Subcutaneous abdominal adipose tissue (tissue), 5 donors: Measurements from ENCODE around the gene S100A13.
A peak's percentile ranks its signal among the peaks of the same experiment; 100 is the strongest.
"Not testable (repeated sequence)": the region's sequence is repeated elsewhere in the genome, so short reads cannot be mapped to it uniquely, and the experiment has no call there.

Experiments used
- H3K27ac ChIP-seq: one replicate; pipeline ENCODE4 v1.7.0; 2013; ENCODE audit warnings: low read depth, mild to moderate bottlenecking, inconsistent platforms, low read length, moderate library complexity
- H3K27me3 ChIP-seq, 5 donors: one replicate each; pipeline ENCODE4 v1.7.0; 2013; ENCODE audit warnings: low read length in 5 of 5, inconsistent platforms in 1 of 5; ENCODE audit not compliant: control insufficient read depth in 5 of 5, insufficient read depth in 4 of 5
- H3K36me3 ChIP-seq, 5 donors: one replicate each; pipeline ENCODE4 v1.7.0; 2013; ENCODE audit warnings: low read length in 5 of 5; ENCODE audit not compliant: control insufficient read depth in 5 of 5, insufficient read depth in 5 of 5
- H3K4me1 ChIP-seq, 5 donors: one replicate each; pipeline ENCODE4 v1.7.0; 2013; ENCODE audit warnings: low read length in 5 of 5, mild to moderate bottlenecking in 3 of 5, moderate library complexity in 1 of 5; ENCODE audit not compliant: control insufficient read depth in 5 of 5, insufficient read depth in 5 of 5
- H3K4me3 ChIP-seq, 5 donors: one replicate each; pipeline ENCODE4 v1.7.0; 2013; ENCODE audit warnings: low read length in 5 of 5, low read depth in 1 of 5
- H3K9ac ChIP-seq, 5 donors: one replicate each; pipeline ENCODE4 v1.7.0; 2013; ENCODE audit warnings: low read length in 5 of 5, mild to moderate bottlenecking in 4 of 5, moderate library complexity in 3 of 5
- H3K9me3 ChIP-seq, 5 donors: one replicate each; pipeline ENCODE4 v1.7.0; 2013; ENCODE audit warnings: low read length in 5 of 5; ENCODE audit not compliant: control insufficient read depth in 5 of 5
- donor health status: healthy.
- donor health status: healthy.
- donor health status: healthy.
- donor health status: healthy.
- donor health status: healthy.

The S100A13 gene

DNA sequence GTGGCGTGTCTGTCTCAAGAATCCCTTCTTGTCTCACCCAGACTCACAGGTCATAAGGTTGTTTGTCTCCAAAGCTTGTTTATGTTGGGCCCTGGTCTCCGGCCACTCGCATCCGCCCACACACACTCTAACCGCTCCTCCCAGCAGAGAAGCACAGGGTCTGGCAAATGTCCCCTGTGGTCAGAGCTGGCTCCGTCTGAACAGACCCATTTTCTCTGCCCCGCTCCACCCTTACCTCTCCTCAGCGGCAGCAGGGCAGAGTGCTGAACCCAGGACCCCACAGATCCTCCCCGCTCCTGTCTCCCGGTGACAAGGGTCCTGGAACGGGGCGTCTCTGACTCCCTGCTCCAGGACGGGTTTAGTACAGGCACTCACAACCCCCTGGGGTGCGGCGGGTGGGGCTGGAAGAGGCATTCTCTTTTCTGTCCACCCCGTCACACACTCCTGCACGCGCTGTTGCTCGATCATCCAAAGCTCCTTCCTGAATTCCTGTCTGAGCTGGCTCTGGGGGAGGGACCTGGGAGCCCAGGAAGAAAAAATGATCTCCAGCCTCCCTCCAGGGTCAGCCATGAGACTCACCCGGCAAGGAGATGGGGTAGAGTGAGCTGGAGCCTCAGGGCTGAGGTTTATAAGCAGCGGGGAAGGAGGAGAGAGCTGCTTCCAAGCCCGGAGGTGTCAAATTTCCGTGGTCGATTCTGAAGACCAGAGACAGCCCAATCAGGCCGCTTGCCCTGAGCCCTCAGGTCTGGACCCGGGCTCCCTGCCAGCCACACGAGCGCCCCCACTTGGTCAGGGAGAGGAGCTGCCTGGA lies at the start of gene S100A13:
S100A13 (minus strand) TSS at position 602 of the 811 bp plus-strand sequence. CDS start 1,033 bp downstream, outside the sequence.
- Histone ChIP-seq H3K27me3 (no peaks in the 10 kb centered on the region), H3K4me3 (peak within 1 kb of the TSS; percentile 63 to 87 (median 73)), H3K27ac (peak within 1 kb of the TSS; percentile 94), H3K36me3 (peaks cover 0 to 23% (median 6%) of the 10 kb centered on the region in 5 donors), H3K4me1 (peaks cover 6 to 83% (median 65%) of the 10 kb centered on the region in 5 donors), H3K9me3 (no peaks in the 10 kb centered on the region), H3K9ac (peak within 1 kb of the TSS; percentile 77 to 89 (median 86))

DNA sequence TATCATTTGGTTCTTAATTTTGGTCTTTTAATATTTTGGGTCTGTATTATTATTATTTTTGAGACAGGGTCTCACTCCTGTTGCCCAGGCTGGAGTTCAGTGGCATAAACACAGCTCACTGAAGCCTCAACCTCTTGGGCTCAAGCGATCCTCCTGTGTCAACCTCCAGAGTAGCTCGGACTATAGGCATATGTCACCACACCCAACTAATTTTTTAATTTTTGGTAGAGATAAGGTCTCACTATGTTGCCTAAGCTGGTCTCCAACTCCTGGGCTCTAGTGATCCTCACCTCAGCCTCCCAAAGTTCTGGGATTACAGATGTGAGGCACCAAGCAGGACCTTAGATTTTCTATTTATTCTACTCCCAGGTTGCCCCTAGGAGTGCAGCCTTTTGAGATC lies 46.2 kb upstream of the S100A13 start:
- no peak overlapping the region for H3K9ac ChIP-seq
- no peak overlapping the region for H3K27ac ChIP-seq
- no peaks in the 10 kb centered on the region for H3K9me3 ChIP-seq
- H3K4me1 ChIP-seq, result peaks cover 8 to 32% (median 28%) of the 10 kb centered on the region in 5 donors
- peaks cover 0 to 8% (median 7%) of the 10 kb centered on the region in 5 donors for H3K36me3 ChIP-seq
- no peaks in the 10 kb centered on the region for H3K27me3 ChIP-seq
- no peak overlapping the region for H3K4me3 ChIP-seq

DNA sequence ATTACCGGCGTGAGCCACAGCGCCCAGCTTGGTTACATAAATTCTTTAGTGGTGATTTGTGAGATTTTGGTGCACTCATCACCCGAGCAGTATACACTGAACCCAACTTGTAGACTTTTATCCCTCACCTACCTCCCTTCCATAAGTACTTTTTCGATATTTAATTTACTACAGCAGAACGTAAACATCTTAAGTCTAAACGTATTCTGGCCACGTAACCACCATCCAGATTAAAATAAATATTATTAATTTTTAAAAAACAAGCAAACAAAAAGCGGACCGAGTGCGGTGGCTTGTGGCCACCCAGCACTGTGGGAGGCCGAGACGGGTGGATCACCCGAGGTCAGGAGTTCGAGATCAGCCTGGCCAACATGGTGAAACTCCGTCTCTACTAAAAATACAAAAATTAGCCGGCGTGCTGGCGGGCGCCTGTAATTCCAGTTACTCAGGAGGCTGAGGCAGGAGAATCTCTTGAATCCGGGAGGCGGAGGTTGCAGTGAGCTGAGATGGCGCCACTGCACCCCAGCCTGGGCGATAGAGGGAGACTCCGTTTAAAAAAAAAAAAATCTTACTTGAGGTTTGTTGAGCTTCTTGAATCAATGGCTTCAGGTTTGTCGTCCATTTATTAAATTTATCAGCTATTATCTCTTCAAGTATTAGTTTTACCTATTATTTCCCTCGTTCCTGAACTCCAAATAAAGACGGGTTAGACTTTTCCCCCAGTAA lies 44.5 kb upstream of the S100A13 start:
- peak overlapping the region in 4 of 5 donors; percentile 47 to 72 (median 67) for H3K9ac ChIP-seq
- not testable (repeated sequence) for H3K9me3 ChIP-seq, H3K27me3 ChIP-seq
- H3K4me1 ChIP-seq, result peaks cover 2 to 20% (median 18%) of the 10 kb centered on the region in 5 donors
- peak overlapping the region; percentile 71 for H3K27ac ChIP-seq
- H3K4me3 ChIP-seq, result peak overlapping the region; percentile 64 to 83 (median 69)
- peaks cover 11 to 25% (median 24%) of the 10 kb centered on the region in 5 donors for H3K36me3 ChIP-seq

DNA sequence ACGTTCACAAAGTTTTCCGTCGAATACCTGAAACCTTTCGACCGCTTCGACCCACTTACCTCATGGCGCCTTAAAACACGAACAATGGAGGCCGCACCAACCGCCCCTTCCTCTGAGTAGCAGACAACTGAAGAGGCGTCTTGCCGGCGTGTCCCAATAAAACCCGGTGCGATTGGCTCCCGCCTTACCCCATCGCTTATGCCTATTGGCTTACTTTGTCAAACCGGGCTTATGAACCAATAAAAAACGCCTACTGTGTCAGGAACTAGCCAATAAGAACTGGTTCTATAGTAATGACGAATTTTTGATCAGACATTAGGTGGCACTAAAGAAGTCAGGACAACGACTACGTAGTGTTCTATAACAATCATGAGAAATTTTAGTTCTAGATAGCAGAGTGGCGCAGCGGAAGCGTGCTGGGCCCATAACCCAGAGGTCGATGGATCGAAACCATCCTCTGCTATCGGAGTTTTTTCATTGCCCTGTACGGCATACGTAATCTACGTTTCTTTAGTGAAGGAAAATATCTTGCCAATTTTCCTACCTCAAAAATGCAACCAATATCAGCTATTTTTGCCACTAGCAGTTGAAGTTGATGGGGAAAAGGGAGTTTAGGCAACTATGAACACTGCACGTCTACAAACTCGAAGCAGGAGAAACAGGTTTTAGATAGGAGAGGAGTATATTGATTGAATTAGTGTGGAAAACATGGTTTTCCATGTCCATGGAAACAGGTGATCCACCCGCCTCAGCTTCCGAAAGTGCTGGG lies 43.7 kb upstream of the S100A13 start, which contains the start of gene ILF2:
ILF2 (minus strand) TSS at position 135 of the 769 bp plus-strand sequence; CDS start at position 64, 71 bp downstream.
- Histone ChIP-seq H3K27me3 (no peaks in the 10 kb centered on the region), H3K36me3 (peaks cover 11 to 33% (median 32%) of the 10 kb centered on the region in 5 donors), H3K4me3 (peak within 1 kb of the TSS; percentile 73 to 94 (median 88)), H3K27ac (peak within 1 kb of the TSS; percentile 92), H3K4me1 (peaks cover 2 to 20% (median 18%) of the 10 kb centered on the region in 5 donors), H3K9me3 (no peaks in the 10 kb centered on the region), H3K9ac (peak within 1 kb of the TSS; percentile 43 to 97 (median 95))

DNA sequence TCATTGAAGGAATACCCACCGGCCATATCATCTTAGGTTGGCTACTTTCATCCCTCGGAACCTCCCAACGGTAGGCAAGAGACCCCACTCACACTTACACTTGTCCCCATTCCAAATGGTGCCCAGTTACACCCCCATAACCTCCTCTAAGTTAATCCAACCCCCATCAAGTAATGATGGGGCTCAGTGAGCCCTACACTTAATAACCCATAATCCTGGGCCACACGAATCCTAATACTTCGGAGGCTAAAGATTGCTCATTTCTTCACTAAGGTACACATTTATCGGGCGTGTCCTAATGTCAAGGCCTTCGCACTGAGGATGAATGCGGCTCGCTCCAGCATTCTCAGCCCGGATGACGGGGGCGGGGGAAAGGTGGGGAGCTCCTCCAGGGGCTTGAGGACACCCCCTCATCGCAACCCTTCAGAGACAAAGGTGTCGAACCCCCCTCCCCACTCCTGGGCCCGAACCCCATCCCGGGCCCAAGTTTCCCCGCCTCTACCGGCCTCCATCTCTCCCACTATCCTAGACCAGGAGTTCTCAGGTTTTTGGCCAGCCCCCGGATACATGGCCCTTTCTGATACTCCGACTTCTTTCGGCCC lies 43.1 kb upstream of the S100A13 start:
- peak overlapping the region; percentile 73 to 94 (median 88) for H3K4me3 ChIP-seq
- H3K4me1 ChIP-seq, result peaks cover 2 to 20% (median 18%) of the 10 kb centered on the region in 5 donors
- no peaks in the 10 kb centered on the region for H3K27me3 ChIP-seq
- H3K9me3 ChIP-seq, result no peaks in the 10 kb centered on the region
- H3K36me3 ChIP-seq, result peaks cover 15 to 40% (median 39%) of the 10 kb centered on the region in 5 donors
- H3K27ac ChIP-seq, result peak overlapping the region; percentile 92
- H3K9ac ChIP-seq, result peak overlapping the region; percentile 43 to 97 (median 95)

DNA sequence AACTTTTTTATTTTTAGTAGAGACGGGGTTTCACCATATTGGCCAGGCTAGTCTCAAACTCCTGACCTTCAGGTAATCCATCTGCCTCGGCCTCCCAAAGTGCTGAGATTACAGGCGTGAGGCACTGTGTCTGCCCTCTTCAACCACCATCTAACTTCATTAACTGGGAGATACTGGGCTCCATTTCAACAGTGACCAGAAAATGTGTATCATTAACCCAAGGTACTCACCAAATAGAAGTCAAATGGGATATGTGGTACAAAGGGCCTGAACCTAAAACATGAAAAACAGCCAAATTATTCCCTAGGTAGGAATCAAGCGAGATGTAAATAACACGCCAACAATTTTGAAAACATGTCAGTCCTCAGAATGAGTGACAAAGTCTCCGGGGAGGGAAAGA lies 42.3 kb upstream of the S100A13 start:
- H3K27ac ChIP-seq, result peak overlapping the region; percentile 92
- peaks cover 21 to 47% (median 46%) of the 10 kb centered on the region in 5 donors for H3K36me3 ChIP-seq
- H3K4me3 ChIP-seq, result peak overlapping the region; percentile 73 to 94 (median 88)
- no peaks in the 10 kb centered on the region for H3K27me3 ChIP-seq
- H3K9ac ChIP-seq, result peak overlapping the region; percentile 43 to 97 (median 95)
- H3K4me1 ChIP-seq, result peaks cover 2 to 20% (median 18%) of the 10 kb centered on the region in 5 donors
- no peaks in the 10 kb centered on the region for H3K9me3 ChIP-seq

DNA sequence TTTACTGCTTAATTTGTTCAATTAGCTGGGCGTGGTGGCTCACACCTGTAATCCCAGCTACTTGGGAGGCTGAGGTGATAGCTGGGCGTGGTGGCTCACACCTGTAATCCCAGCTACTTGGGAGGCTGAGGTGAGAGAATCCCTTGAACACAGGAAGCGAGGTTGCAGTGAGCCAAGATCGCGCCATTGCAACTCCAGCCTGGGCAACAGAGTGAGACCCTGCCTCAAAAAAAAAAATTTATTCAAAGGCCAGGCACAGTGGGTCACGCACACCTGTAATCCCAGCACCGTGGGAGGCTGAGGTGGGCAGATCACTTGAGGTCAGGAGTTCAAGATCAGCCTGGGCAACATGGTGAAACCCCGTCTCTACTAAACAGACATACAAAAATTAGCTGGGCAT lies 41.4 kb upstream of the S100A13 start:
- H3K9ac ChIP-seq, H3K4me3 ChIP-seq, H3K27me3 ChIP-seq, H3K9me3 ChIP-seq, H3K27ac ChIP-seq: not testable (repeated sequence)
- Histone ChIP-seq H3K4me1 (peaks cover 2 to 20% (median 18%) of the 10 kb centered on the region in 5 donors), H3K36me3 (peaks cover 27 to 56% (median 55%) of the 10 kb centered on the region in 5 donors)

DNA sequence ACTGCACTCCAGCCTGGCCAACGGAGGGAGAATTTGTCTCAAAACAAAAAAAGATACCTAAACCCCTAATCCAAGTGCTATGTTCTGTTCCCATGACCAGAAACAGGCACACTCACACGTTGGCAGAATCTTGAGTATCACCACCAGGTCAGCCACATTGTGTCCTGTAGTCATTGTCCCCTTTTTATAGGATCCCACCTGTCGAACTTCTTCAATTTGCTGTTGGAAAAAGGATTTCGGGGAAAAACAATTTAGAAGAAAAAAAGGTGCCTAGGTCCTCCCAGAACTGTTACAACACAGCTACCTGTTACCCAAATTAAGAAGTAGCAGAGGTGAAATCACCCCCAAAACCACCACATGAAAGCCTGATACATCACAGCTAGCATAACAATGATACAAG lies 40.1 kb upstream of the S100A13 start:
- Histone ChIP-seq H3K27me3 (no peaks in the 10 kb centered on the region), H3K4me1 (peaks cover 2 to 20% (median 18%) of the 10 kb centered on the region in 5 donors), H3K4me3 (no peak overlapping the region), H3K36me3 (peaks cover 34 to 68% (median 67%) of the 10 kb centered on the region in 5 donors), H3K9me3 (no peaks in the 10 kb centered on the region), H3K27ac (no peak overlapping the region), H3K9ac (no peak overlapping the region)

DNA sequence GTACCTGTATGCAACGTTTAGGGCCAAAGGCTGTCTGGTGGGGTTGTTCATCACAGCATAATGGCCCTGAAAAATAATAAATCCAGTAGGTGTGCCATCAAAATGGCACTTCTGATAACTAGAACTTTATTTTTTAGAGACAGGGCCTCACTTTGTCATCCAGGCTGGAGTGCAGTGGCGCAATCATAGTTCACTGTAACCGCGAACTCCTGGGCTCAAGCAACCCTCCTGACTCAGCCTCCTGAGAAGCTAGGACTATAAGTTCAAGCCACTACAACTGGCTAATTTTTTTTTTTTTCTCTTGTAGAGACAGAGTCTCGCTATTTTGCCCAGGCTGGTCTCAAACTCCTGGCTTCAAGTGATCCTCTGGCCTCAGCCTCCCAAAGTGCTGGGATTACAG lies 35.9 kb upstream of the S100A13 start:
- Histone ChIP-seq H3K4me1 (peaks cover 5 to 15% (median 12%) of the 10 kb centered on the region in 5 donors), H3K9ac (no peak overlapping the region), H3K27me3 (no peaks in the 10 kb centered on the region), H3K4me3 (no peak overlapping the region), H3K27ac (no peak overlapping the region), H3K9me3 (no peaks in the 10 kb centered on the region), H3K36me3 (peaks cover 47 to 77% (median 71%) of the 10 kb centered on the region in 5 donors)
